ENCODE data around the gene TUBAL3.

DNA sequence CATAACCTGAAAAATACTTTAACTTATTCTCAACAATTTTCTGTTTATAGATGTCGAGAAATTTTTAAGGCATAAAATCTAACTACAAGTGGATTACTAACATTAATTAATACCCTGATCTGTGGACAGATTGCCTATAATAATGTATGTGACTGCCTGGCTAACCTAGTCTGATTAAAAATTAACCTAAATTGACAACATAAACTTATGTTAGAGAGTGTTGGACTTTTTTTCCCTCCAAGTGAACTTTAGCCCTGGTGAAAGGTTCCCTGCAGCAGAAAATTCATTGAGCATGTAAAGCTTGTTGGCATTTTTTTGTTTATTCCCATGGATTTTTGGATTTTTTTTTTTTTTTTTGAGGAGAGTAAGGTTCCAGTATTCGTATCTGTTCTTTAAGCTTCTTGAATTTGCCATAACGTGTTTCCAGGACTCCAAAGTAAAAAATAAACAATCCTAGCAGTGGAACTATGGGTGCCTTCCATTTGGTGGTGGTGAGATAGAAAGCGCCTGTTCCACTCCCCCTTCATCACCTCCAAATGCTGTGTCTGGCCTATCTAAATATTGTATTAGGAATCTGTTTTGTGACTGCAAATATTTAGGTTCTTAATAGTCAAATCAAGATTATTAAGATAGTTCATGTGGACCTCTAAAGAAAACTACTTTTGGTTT is 43.8 kb upstream of the TUBAL3 start:
- TF ChIP-seq, protein P1, sequence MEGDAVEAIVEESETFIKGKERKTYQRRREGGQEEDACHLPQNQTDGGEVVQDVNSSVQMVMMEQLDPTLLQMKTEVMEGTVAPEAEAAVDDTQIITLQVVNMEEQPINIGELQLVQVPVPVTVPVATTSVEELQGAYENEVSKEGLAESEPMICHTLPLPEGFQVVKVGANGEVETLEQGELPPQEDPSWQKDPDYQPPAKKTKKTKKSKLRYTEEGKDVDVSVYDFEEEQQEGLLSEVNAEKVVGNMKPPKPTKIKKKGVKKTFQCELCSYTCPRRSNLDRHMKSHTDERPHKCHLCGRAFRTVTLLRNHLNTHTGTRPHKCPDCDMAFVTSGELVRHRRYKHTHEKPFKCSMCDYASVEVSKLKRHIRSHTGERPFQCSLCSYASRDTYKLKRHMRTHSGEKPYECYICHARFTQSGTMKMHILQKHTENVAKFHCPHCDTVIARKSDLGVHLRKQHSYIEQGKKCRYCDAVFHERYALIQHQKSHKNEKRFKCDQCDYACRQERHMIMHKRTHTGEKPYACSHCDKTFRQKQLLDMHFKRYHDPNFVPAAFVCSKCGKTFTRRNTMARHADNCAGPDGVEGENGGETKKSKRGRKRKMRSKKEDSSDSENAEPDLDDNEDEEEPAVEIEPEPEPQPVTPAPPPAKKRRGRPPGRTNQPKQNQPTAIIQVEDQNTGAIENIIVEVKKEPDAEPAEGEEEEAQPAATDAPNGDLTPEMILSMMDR (conservative IDR thresholded peaks at IDR 0.05 in 1 of 2, IDR thresholded peaks at IDR 0.05 in 1 of 2; ENCODE audit: extremely low read depth in 1 of 2, insufficient read depth in 1 of 2, low read depth in 1 of 2, low read length in 2 of 2) = no peak
- TF ChIP-seq EZH2 (IDR thresholded peaks at IDR 0.05; ENCODE audit: borderline replicate concordance, low read length) = no peak
